ENCODE results near the gene DDX42.
"Not testable (repeated sequence)": the region's sequence is repeated elsewhere in the genome, so short reads cannot be mapped to it uniquely, and the experiment has no call there.

DDX42 gene

GRCh38 chr17:63841350-63842172 is 67.6 kb downstream of the DDX42 start:
- peak in 1 of 2 experiments; percentile 58 for DNase-seq

GRCh38 chr17:63842173-63842539 is 68.2 kb downstream of the DDX42 start:
- DNase-seq, result peak; percentile 35 to 61

- DNase-seq, result peak; percentile 100
Measured at GRCh38 chr17:63842540-63843386, 68.8 kb downstream of the DDX42 start, which contains the start of gene SMARCD2. Gene SMARCD2 (minus strand): TSS chr17:63842685. CDS start chr17:63842674, 11 bp downstream.

- peak in 1 of 2 experiments; percentile 18 for DNase-seq
Measured at GRCh38 chr17:63843387-63843888, 69.5 kb downstream of the DDX42 start.

- no peak for DNase-seq
Measured at GRCh38 chr17:63843910-63844677, 70.1 kb downstream of the DDX42 start.

- DNase-seq, result no peak
Measured at GRCh38 chr17:63845509-63845908, 71.5 kb downstream of the DDX42 start.

GRCh38 chr17:63847525-63848249 is 73.7 kb downstream of the DDX42 start:
- no peak for DNase-seq

GRCh38 chr17:63848834-63849689 is 75.1 kb downstream of the DDX42 start:
- peak; percentile 44 to 84 for DNase-seq

GRCh38 chr17:63850401-63850800 is 76.4 kb downstream of the DDX42 start:
- DNase-seq, result no peak

- DNase-seq, result no peak
Measured at GRCh38 chr17:63853260-63853659, 79.3 kb downstream of the DDX42 start.

GRCh38 chr17:63854709-63855108 is 80.7 kb downstream of the DDX42 start:
- DNase-seq, result no peak

- no peak for DNase-seq
Measured at GRCh38 chr17:63855185-63855584, 81.2 kb downstream of the DDX42 start.

- not testable (repeated sequence) for DNase-seq
Measured at GRCh38 chr17:63856425-63856824, 82.5 kb downstream of the DDX42 start.

GRCh38 chr17:63859257-63859656 is 85.3 kb downstream of the DDX42 start:
- no peak for DNase-seq

- DNase-seq, result peak in 1 of 2 experiments; percentile 34
Measured at GRCh38 chr17:63866625-63867024, 92.7 kb downstream of the DDX42 start.

Measured in NCI-H524 (cell line).